Activated naive CD4-positive, alpha-beta T cell treated with anti-CD3 and anti-CD28 coated beads, Interleukin-2, amount 50 U/mL, for 72 hours (primary cell): ENCODE results near the gene NPC2. TPM values are rescaled to one million over a fixed set of nuclear protein-coding genes. Genes with fewer than 3 reads are reported as not detected.
"Not testable (repeated sequence)": the region's sequence is repeated elsewhere in the genome, so short reads cannot be mapped to it uniquely, and the experiment has no call there.

Experiments
- ATAC-seq, 2 donors: fragments of 150-1000 bp; cut with Tn5 transposase; 2 replicates each; pipeline ENCODE4 v1.10.0; 2021; ENCODE audit warnings: mild to moderate bottlenecking in 2 of 2, moderate library complexity in 2 of 2
- DNase-seq, 2 donors: peaks; one replicate each; pipeline ENCODE4 v3.0.0; 2021 to 2022; ENCODE audit warnings: low spot score in 2 of 2
- H3K27ac Mint-ChIP-seq, 2 donors: one replicate each; pipeline ENCODE4 v1.8.0; 2022; ENCODE audit warnings: mild to moderate bottlenecking in 2 of 2, mixed read lengths in 2 of 2
- H3K36me3 Mint-ChIP-seq, 2 donors: one replicate each; pipeline ENCODE4 v1.8.0; 2022; ENCODE audit warnings: mixed read lengths in 2 of 2
- H3K9me3 Mint-ChIP-seq, 2 donors: one replicate each; pipeline ENCODE4 v1.8.0; 2022; ENCODE audit warnings: mixed read lengths in 2 of 2
- total RNA-seq, 2 donors: library from RNA; stranded (reverse); gene quantifications; one replicate each; pipeline ENCODE4 v1.2.3, GENCODE V29; 2022

The NPC2 gene
- total RNA-seq, 2 donors from 2014 or later: 28.0 to 54.9 TPM

GRCh38 chr14:74463697-74464096 lies 29.4 kb downstream of the NPC2 start:
- ATAC-seq (no peak), DNase-seq (no peak)
- Mint-ChIP-seq H3K27ac (no peak overlapping the region), H3K36me3 (no peaks in the 10 kb centered on the region), H3K9me3 (no peaks in the 10 kb centered on the region)

GRCh38 chr14:74462993-74463392 lies 30.1 kb downstream of the NPC2 start:
- Mint-ChIP-seq H3K27ac (no peak overlapping the region), H3K36me3 (no peaks in the 10 kb centered on the region), H3K9me3 (no peaks in the 10 kb centered on the region)
- ATAC-seq (no peak), DNase-seq (no peak)

GRCh38 chr14:74459976-74460375 lies 33.1 kb downstream of the NPC2 start:
- H3K9me3 Mint-ChIP-seq: no peaks in the 10 kb centered on the region
- H3K36me3 Mint-ChIP-seq: no peaks in the 10 kb centered on the region
- ATAC-seq (no peak), DNase-seq (no peak)
- H3K27ac Mint-ChIP-seq: no peak overlapping the region

DNA sequence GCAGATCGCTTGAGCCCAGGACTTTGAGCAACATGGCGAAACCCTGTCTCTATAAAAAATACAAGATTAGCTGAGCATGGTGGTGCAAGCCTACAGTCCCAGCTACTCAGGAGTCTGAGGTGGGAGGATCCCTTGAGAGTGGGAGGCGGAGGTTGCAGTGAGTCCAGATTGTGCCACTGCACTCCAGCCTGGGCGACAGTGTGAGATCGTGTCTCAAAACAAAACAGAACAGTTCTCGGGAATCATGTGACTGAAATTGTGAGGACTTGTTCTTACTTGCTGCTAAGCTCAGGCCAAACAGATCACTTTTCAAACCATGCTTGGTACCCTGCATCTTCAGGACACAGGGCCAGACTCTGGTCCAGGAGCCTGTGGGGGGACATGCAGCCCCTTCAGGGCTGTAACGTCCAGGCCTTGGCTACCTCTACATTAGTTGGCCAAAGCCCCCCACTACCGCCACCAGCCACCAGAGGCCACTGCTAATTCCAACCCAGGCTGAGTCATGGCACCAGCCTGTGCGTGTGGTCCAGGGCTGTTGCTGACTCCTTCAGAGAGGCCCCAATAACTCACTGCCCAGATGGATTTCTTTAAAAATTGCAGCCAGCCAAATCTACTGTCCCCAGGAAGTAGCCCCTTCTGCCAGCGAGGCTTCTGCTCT lies 33.7 kb downstream of the NPC2 start:
- DNase-seq (peak in 1 of 2 donors; percentile 38), ATAC-seq (peak; percentile 72 to 80)
- no peaks in the 10 kb centered on the region for H3K36me3 Mint-ChIP-seq
- H3K27ac Mint-ChIP-seq: no peak overlapping the region
- no peaks in the 10 kb centered on the region for H3K9me3 Mint-ChIP-seq

GRCh38 chr14:74457565-74457895 lies 35.6 kb downstream of the NPC2 start:
- ATAC-seq (no peak), DNase-seq (no peak)
- H3K27ac Mint-ChIP-seq: no peak overlapping the region
- no peaks in the 10 kb centered on the region for H3K9me3 Mint-ChIP-seq
- no peaks in the 10 kb centered on the region for H3K36me3 Mint-ChIP-seq

GRCh38 chr14:74456684-74457564 lies 36.2 kb downstream of the NPC2 start:
- Mint-ChIP-seq H3K36me3 (no peaks in the 10 kb centered on the region), H3K9me3 (no peaks in the 10 kb centered on the region), H3K27ac (no peak overlapping the region)
- no peak for ATAC-seq
- no peak for DNase-seq

DNA sequence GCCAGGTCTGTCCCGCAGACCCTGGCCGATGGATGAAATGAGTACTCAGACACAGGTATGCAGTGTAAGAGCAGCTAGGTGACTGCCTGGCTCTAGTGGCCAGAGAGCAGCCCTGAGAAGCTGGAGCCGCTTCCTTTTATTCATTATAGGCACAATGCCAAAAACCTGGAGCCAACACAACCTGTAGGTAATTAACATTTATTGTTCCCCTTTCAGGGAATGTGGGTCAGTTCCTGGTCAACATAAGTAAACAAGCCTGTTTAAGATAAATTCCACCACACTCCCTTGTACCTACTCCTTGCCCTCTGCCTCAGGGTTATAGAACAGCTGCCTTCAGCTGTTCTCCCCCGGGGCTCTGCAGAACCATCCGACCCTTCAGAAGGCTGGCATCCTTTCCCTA lies 38.7 kb downstream of the NPC2 start:
- not testable (repeated sequence) for H3K27ac Mint-ChIP-seq, DNase-seq, H3K36me3 Mint-ChIP-seq, H3K9me3 Mint-ChIP-seq, ATAC-seq

DNA sequence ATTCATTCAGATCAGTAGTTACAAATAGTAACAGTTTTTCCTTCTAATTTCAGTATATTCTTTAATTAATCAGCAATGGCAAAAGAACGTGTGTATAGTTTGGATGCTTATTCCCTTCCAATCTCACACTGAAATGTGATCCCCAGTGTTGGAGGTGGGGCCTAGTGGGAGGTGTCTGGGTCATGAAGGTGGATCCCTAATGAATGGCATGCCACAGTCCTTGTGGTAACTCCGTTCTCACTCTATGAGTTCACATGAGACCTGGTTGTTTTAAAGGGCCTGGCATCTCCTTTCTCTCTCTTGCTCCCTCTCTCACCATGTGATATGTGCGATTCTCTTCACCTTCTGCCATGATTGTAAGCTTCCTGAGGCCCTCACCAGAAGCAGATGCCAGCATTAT lies 48.2 kb downstream of the NPC2 start:
- Mint-ChIP-seq H3K36me3 (no peaks in the 10 kb centered on the region), H3K27ac (no peak overlapping the region), H3K9me3 (no peaks in the 10 kb centered on the region)
- DNase-seq: no peak
- ATAC-seq: no peak

DNA sequence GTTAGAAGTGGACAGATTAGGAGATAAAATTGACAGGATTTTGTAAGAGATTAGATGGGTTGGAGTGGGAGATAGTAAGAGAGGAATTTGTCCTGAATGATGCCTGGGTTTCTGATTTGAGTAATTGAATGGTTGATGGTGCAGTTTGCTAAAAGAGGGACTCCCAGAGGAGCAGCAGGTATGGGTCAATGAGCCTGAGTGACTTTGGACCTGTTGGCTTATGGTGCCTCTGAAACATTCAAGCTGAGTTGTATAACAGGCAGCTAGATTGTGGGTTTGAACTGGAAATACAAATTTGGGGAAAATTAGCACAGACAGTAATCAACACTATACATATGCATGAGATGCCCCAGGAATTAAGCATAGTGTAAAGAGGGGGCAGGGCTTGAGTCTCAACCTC lies 50.3 kb downstream of the NPC2 start:
- DNase-seq: no peak
- Mint-ChIP-seq H3K27ac (no peak overlapping the region), H3K9me3 (no peaks in the 10 kb centered on the region), H3K36me3 (no peaks in the 10 kb centered on the region)
- no peak for ATAC-seq

DNA sequence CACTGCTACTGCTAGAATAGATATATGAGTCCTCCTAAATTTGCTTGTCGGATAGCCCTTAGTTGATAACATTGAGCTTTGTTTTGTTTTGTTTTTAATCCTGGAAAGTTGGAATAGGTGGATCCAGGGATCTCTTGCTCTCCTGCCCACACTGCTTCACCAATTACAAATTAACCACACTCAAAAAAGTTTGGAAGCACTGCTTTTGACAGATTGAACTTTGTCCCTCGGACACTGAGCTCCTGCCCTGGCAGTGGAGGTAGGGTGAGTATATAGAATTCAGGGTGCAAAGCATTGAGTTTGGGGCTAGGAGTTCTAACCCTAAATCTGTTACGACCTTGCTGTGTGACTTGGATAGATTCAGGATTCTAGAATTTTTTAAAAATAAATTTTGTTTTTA lies 52.0 kb downstream of the NPC2 start:
- Mint-ChIP-seq H3K9me3 (no peaks in the 10 kb centered on the region), H3K36me3 (no peaks in the 10 kb centered on the region), H3K27ac (no peak overlapping the region)
- DNase-seq (no peak), ATAC-seq (no peak)

DNA sequence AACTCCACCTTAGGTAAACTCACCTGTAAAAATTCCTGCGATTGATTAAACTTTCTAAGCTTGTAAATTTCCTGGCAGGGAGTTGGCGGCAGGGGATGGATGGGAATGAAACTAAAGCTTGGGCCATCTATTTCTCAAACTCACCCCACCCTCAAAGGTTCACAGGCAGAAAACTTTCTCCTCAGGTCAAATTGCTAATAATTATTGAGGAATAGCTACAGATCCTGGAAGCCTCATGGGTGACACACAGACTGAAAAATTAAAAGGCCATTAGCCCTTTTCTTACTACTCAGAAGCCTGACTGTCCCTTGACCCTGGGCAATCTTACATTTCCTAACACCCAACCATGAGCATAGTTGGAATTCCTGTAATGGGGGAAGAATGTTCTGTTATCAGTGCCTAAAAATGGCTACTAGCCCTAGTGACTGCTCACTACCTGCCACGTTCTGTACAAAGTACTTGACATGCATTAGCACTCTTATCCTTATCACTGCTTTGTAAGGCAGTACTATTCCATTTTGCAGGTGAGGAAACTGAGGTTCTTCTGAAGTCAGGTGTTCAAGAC lies 54.7 kb downstream of the NPC2 start:
- no peak for ATAC-seq
- Mint-ChIP-seq H3K9me3 (no peaks in the 10 kb centered on the region), H3K36me3 (no peaks in the 10 kb centered on the region), H3K27ac (no peak overlapping the region)
- DNase-seq: no peak

DNA sequence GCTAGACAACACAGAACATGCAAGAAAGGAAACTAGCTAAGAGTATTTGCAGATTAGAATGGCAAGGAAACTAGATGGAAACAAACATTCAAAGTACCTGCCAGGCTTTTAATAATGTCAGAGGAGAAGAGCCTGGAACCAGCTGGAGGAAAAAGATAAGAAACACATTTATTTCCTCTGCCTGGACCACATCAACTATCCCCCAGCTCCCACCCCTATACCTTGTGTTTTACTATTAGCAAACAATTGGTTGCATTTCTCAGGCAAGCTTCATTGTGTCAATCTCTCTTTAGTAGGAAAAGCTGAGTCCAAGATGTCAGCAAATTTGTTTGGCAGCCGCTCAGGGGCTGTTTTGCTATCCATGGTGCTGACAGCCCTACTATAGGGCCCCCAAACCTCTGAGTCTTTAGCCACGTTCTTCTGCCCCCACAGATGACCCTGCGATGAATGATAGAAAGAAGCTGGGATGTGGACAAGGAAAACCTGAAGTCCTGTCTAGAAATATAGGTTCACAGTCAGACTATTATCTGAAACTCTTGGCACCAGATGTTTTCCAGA lies 55.5 kb downstream of the NPC2 start:
- Mint-ChIP-seq H3K36me3 (no peaks in the 10 kb centered on the region), H3K27ac (no peak overlapping the region), H3K9me3 (no peaks in the 10 kb centered on the region)
- DNase-seq (no peak), ATAC-seq (no peak)

GRCh38 chr14:74434294-74434693 lies 58.8 kb downstream of the NPC2 start:
- no peak for DNase-seq
- ATAC-seq: no peak

GRCh38 chr14:74429991-74430390 lies 63.1 kb downstream of the NPC2 start:
- Mint-ChIP-seq H3K27ac (no peak overlapping the region), H3K9me3 (no peaks in the 10 kb centered on the region), H3K36me3 (no peaks in the 10 kb centered on the region)
- DNase-seq (no peak), ATAC-seq (no peak)

More at GRCh38 chr14:74434294-74434693, 58.8 kb downstream of the NPC2 start:
- no peaks in the 10 kb centered on the region for H3K36me3 Mint-ChIP-seq
- H3K9me3 Mint-ChIP-seq: no peaks in the 10 kb centered on the region
- no peak overlapping the region for H3K27ac Mint-ChIP-seq
